Subcutaneous abdominal adipose tissue (tissue), 5 donors: Measurements from ENCODE around the gene EPB41L1.

ENCODE experiments used
- H3K27ac ChIP-seq: one replicate; pipeline ENCODE4 v1.7.0; 2013; ENCODE audit warnings: low read depth, mild to moderate bottlenecking, inconsistent platforms, low read length, moderate library complexity
- H3K27me3 ChIP-seq, 5 donors: one replicate each; pipeline ENCODE4 v1.7.0; 2013; ENCODE audit warnings: low read length in 5 of 5, inconsistent platforms in 1 of 5; ENCODE audit not compliant: control insufficient read depth in 5 of 5, insufficient read depth in 4 of 5
- H3K36me3 ChIP-seq, 5 donors: one replicate each; pipeline ENCODE4 v1.7.0; 2013; ENCODE audit warnings: low read length in 5 of 5; ENCODE audit not compliant: control insufficient read depth in 5 of 5, insufficient read depth in 5 of 5
- H3K4me1 ChIP-seq, 5 donors: one replicate each; pipeline ENCODE4 v1.7.0; 2013; ENCODE audit warnings: low read length in 5 of 5, mild to moderate bottlenecking in 3 of 5, moderate library complexity in 1 of 5; ENCODE audit not compliant: control insufficient read depth in 5 of 5, insufficient read depth in 5 of 5
- H3K4me3 ChIP-seq, 5 donors: one replicate each; pipeline ENCODE4 v1.7.0; 2013; ENCODE audit warnings: low read length in 5 of 5, low read depth in 1 of 5
- H3K9ac ChIP-seq, 5 donors: one replicate each; pipeline ENCODE4 v1.7.0; 2013; ENCODE audit warnings: low read length in 5 of 5, mild to moderate bottlenecking in 4 of 5, moderate library complexity in 3 of 5
- H3K9me3 ChIP-seq, 5 donors: one replicate each; pipeline ENCODE4 v1.7.0; 2013; ENCODE audit warnings: low read length in 5 of 5; ENCODE audit not compliant: control insufficient read depth in 5 of 5
- donor health status: healthy.
- donor health status: healthy.
- donor health status: healthy.
- donor health status: healthy.
- donor health status: healthy.

The EPB41L1 gene

GRCh38 chr20:36259177-36260061 lies 104.9 kb downstream of the EPB41L1 start:
- Histone ChIP-seq H3K27me3 (no peaks in the 10 kb centered on the region), H3K4me3 (no peak overlapping the region), H3K9me3 (no peaks in the 10 kb centered on the region), H3K36me3 (peaks cover 0 to 29% (median 22%) of the 10 kb centered on the region in 5 donors), H3K9ac (no peak overlapping the region), H3K27ac (no peak overlapping the region), H3K4me1 (peaks cover 0 to 15% (median 7%) of the 10 kb centered on the region in 5 donors)

GRCh38 chr20:36260316-36260715 lies 105.8 kb downstream of the EPB41L1 start:
- H3K4me1 ChIP-seq = peaks cover 0 to 15% (median 7%) of the 10 kb centered on the region in 5 donors
- no peaks in the 10 kb centered on the region for H3K9me3 ChIP-seq
- no peak overlapping the region for H3K4me3 ChIP-seq
- H3K36me3 ChIP-seq = peaks cover 0 to 24% (median 19%) of the 10 kb centered on the region in 5 donors
- H3K27ac ChIP-seq = no peak overlapping the region
- no peak overlapping the region for H3K9ac ChIP-seq
- no peaks in the 10 kb centered on the region for H3K27me3 ChIP-seq

- Histone ChIP-seq H3K4me1 (peaks cover 0 to 15% (median 7%) of the 10 kb centered on the region in 5 donors), H3K36me3 (peaks cover 0 to 12% (median 6%) of the 10 kb centered on the region in 5 donors), H3K27me3 (no peaks in the 10 kb centered on the region), H3K27ac (no peak overlapping the region), H3K9me3 (no peaks in the 10 kb centered on the region), H3K9ac (no peak overlapping the region), H3K4me3 (no peak overlapping the region)
These were observed 107.0 kb downstream of the EPB41L1 start for GRCh38 chr20:36261389-36262105.

GRCh38 chr20:36262440-36262839 lies 107.9 kb downstream of the EPB41L1 start:
- H3K36me3 ChIP-seq = peaks cover 0 to 5% (median 0%) of the 10 kb centered on the region in 5 donors
- H3K27me3 ChIP-seq = no peaks in the 10 kb centered on the region
- peaks cover 0 to 9% (median 7%) of the 10 kb centered on the region in 5 donors for H3K4me1 ChIP-seq
- H3K27ac ChIP-seq = no peak overlapping the region
- no peak overlapping the region for H3K9ac ChIP-seq
- no peaks in the 10 kb centered on the region for H3K9me3 ChIP-seq
- no peak overlapping the region for H3K4me3 ChIP-seq

GRCh38 chr20:36264426-36265246 lies 110.1 kb downstream of the EPB41L1 start:
- no peak overlapping the region for H3K27ac ChIP-seq
- H3K4me3 ChIP-seq = no peak overlapping the region
- H3K27me3 ChIP-seq = no peaks in the 10 kb centered on the region
- H3K4me1 ChIP-seq = no peaks in the 10 kb centered on the region
- no peaks in the 10 kb centered on the region for H3K36me3 ChIP-seq
- H3K9me3 ChIP-seq = no peaks in the 10 kb centered on the region
- no peak overlapping the region for H3K9ac ChIP-seq

- no peaks in the 10 kb centered on the region for H3K36me3 ChIP-seq
These were observed 111.6 kb downstream of the EPB41L1 start for GRCh38 chr20:36266189-36266588.

GRCh38 chr20:36267605-36268381 lies 113.3 kb downstream of the EPB41L1 start:
- Histone ChIP-seq H3K4me1 (no peaks in the 10 kb centered on the region), H3K36me3 (no peaks in the 10 kb centered on the region), H3K9me3 (no peaks in the 10 kb centered on the region), H3K27me3 (peaks cover 0 to 3% (median 0%) of the 10 kb centered on the region in 5 donors), H3K27ac (no peak overlapping the region), H3K4me3 (no peak overlapping the region), H3K9ac (no peak overlapping the region)

More at GRCh38 chr20:36266189-36266588, 111.6 kb downstream of the EPB41L1 start:
- Histone ChIP-seq H3K4me1 (no peaks in the 10 kb centered on the region), H3K4me3 (no peak overlapping the region), H3K27me3 (no peaks in the 10 kb centered on the region), H3K9ac (no peak overlapping the region), H3K27ac (no peak overlapping the region), H3K9me3 (no peaks in the 10 kb centered on the region)

GRCh38 chr20:36268440-36269342 lies 114.2 kb downstream of the EPB41L1 start:
- Histone ChIP-seq H3K9me3 (no peaks in the 10 kb centered on the region), H3K27me3 (peaks cover 0 to 9% (median 4%) of the 10 kb centered on the region in 5 donors), H3K36me3 (no peaks in the 10 kb centered on the region), H3K4me3 (no peak overlapping the region), H3K27ac (no peak overlapping the region), H3K9ac (no peak overlapping the region), H3K4me1 (no peaks in the 10 kb centered on the region)
